Metanephros (tissue), 1 donor: ENCODE data around the gene TBX6. TPM values are rescaled to one million over a fixed set of nuclear protein-coding genes. Genes with fewer than 3 reads are reported as not detected.

Experiments used
- total RNA-seq: library from RNA; depleted of rRNA; stranded (reverse); fragments of >200 nt; gene quantifications from one replicate; pipeline ENCODE4 v1.2.3, GENCODE V29; 2014

The TBX6 gene, protein sequence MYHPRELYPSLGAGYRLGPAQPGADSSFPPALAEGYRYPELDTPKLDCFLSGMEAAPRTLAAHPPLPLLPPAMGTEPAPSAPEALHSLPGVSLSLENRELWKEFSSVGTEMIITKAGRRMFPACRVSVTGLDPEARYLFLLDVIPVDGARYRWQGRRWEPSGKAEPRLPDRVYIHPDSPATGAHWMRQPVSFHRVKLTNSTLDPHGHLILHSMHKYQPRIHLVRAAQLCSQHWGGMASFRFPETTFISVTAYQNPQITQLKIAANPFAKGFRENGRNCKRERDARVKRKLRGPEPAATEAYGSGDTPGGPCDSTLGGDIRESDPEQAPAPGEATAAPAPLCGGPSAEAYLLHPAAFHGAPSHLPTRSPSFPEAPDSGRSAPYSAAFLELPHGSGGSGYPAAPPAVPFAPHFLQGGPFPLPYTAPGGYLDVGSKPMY
- 1.1 TPM for total RNA-seq

DNA sequence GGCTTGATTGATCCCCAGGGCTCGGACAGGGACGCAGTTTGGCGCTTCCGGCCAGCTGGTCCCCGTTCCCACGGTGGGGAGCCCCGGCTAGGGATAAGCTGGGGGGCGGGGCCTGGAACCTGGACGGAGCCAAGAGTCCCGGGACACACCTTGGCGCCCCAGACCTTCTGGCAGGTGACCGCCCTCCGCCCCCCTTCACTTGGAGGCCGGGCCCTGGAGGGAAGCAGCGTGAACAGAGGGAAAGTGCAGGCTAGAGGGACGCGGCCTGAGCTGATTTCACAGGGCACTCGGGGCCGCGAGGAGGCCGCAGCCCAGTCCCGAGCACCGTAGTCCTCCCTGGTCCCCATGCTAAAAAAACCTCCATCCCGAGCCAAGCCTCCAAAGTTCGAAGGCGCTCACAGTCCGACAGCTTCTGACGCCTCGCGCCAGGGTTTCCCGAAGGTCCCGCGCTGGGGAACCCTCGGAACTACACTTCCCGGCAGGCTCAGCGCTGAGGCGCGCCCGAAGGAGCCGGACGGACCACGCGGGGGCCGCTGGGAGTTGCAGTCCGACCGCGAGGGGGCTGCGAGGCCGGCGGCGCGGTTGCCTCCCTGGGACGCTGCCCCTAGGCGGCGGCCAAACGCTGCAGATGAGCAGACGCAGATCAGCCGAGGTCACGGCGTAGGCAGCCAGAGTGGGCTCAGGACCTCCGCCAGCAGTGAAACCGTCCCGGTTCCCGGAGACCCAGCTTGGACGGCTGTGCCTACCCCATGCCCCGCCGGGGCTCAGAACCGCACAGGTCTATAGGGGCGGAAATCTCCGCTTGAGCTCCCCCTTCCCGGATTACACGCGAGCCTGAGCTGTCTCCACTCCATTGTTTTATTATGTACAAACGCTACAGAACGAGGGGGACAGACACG lies at the start of gene TBX6:
Gene TBX6 (minus strand): TSS at position 451 of the 899 bp plus-strand sequence. CDS start 731 bp downstream, outside the sequence.

DNA sequence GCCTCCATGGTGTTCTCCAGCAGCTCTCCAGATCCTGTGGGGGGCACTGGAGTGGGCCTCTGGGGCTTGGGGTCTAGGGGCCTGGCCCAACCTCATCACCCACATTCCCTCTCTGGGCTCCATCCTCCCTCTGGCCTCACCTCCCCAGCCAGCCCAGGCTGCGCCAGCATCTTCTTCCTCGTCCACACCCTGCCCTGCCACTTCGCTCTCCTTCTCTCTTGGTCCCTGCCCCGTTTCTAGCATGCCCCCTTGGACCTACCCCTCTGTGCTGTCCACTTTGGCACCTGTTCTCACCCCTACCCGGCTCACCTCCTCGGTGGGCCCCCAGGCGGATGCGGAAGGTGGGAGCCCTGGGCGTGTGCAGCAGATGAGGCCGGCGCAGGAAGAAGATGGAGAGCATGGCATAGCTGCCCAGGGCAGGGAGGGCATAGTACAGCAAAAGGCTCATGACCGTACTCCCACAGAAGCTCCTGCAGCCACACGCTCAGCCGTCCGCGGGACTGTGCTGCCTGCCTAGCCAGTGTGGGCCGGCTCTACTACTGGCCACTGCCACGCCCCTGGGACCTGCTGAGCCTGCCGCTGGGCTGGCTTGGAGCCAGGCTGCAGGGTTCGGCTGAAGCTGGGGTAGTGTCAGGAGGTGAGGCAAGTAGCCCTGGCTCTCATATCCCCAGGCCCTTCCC lies 21.4 kb upstream of the TBX6 start, which contains the start of gene GDPD3:
Gene GDPD3 (minus strand): TSS at position 507 of the 680 bp plus-strand sequence. CDS start 59 bp downstream, at position 448.

DNA sequence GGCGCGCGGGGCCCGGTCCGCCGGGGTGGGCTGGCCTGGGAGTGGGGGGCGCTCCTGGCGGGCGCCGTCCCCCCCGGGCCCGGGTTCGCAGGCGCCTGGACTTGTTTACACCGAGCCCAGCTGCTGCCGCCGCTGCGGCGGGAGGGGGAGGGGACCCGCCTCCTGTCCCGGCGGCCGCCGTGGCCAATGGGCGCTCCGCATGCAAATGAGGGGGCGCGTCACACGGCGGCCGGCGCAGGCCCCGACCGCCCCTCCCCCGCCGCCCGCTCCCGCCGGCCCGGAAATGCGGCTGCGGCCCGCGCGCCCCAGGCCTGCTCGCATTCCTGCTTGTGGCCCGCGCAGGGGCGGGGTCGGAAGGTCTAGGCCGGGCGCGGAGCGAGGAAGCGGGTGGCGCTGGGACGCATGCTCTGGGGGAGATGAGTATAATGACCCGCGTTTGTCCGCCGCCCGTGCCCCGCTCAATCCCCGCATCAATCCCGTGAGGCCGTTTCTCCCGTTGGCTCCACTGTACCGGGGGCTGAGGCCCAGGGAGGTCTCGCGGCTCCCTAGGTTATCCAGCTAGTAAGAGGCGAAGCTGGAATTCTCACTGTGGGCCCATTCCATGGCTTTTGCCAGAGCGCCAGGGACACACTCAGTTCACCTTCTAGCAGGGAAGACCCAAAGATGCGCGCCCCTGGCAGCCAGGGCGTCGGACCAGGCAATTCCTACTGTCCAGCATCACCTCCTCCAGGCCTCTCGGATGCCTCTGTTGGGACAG lies 4.6 kb upstream of the TBX6 start, which contains the start of gene YPEL3:
Gene YPEL3 (minus strand): TSS at position 109 of the 757 bp plus-strand sequence. CDS start 731 bp downstream, outside the sequence.

DNA sequence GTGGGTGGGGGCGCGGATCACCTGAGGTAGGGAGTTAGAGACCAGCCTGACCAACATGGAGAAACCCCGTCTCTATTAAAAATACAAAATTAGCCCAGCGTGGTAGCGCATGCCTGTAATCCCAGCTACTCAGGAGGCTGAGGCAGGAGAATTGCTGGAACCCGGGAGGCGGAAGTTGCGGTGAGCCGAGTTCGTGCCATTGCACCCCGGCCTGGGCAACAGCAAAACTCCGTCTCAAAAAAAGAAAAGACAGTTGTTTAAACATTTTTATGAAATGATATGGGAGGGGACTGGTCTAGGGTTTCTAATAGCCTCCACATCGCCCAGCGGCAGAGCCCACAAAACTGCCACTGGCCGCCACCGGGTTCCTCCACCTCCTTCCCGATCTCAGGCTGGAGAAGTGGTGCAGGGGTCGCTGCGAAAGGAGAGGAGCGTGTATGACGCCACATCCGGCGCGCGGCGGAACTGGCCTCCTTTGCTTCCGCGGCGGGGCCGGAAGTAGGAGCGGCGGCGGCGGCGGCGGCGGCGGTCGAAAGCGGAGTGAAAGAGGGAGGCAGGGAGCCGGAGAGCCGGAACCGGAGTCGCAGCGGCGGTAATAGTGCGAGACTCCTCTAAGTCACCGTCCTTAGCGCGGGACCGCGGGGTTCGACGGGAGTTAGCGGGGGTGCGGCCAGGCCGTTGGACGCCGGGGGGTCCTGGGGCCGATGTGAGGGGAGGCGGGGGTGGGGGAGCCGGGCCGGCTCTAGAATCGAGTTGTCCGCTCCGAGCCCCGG lies 16.0 kb downstream of the TBX6 start, which contains the start of gene PPP4C:
Gene PPP4C (plus strand): TSS at position 492 of the 773 bp plus-strand sequence. CDS start 384 bp downstream, outside the sequence.

DNA sequence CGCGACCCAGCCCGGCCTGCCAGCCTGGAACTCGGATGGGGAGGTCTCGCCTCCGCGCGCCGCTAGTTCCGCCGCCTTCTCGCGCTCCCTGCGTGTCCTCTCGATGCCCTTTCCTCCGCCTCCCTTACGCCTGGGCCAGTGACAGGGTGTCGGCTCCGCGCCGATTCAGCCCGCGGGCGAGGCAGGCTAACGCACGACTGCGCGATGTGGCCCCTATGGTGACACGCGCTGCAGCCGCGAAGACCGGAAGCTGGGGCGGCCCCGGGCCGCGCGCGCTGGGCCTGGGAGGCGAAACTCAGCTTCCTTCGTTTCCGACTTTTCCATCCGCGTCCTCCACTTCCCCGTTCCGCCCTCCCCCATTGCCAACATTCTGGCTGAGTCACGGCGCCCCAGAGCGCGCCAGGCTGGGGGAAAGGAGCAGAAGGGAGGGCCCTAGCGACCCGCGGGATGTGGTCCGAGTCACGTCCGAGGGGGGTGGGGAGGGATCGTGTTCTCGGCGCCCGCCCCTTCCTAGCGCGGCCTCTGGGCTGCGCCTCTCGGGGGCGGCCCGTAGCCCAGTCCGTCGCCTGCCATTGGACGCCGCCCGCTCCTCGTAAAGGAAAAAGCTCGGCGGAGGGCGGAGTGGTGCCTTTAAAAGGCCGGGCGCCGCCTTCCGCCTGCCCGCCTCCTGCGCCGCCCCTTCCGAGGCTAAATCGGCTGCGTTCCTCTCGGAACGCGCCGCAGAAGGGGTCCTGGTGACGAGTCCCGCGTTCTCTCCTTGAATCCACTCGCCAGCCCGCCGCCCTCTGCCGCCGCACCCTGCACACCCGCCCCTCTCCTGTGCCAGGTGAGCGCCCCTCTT lies 26.4 kb downstream of the TBX6 start, which contains the start of gene ALDOA:
Gene ALDOA (plus strand): TSS at position 659 of the 841 bp plus-strand sequence. CDS start 1,138 bp downstream, outside the sequence.

Other genes with a start within 250 kb of the TBX6 start
- 83.4 TPM for gene CDIPT, start 228.7 kb downstream of the TBX6 start, total RNA-seq
- gene SEZ6L2, start 192.4 kb downstream of the TBX6 start, total RNA-seq, result 17.3 TPM
- 1.3 TPM for gene ASPHD1, start 191.4 kb downstream of the TBX6 start, total RNA-seq
- gene KCTD13, start 165.7 kb downstream of the TBX6 start, total RNA-seq, result 12.8 TPM
- 54.5 TPM for gene TMEM219, start 129.8 kb downstream of the TBX6 start, total RNA-seq
- 47.5 TPM for gene TAOK2, start 118.1 kb downstream of the TBX6 start, total RNA-seq
- 19.3 TPM for gene HIRIP3, start 96.3 kb downstream of the TBX6 start, total RNA-seq
- gene INO80E, start 95.7 kb downstream of the TBX6 start, total RNA-seq, result 37.4 TPM
- gene DOC2A, start 80.9 kb downstream of the TBX6 start, total RNA-seq, result 1.9 TPM
- not detected for gene C16orf92, start 68.7 kb downstream of the TBX6 start, total RNA-seq
- 1.5 TPM for gene TLCD3B, start 60.7 kb downstream of the TBX6 start, total RNA-seq
- 850 TPM for gene ALDOA, start 26.2 kb downstream of the TBX6 start, total RNA-seq
- 92.4 TPM for gene PPP4C, start 15.9 kb downstream of the TBX6 start, total RNA-seq
- gene YPEL3, start 4.3 kb upstream of the TBX6 start, total RNA-seq, result 56.3 TPM
- gene GDPD3, start 21.6 kb upstream of the TBX6 start, total RNA-seq, result 4.7 TPM
- 31.2 TPM for gene MAPK3, start 31.3 kb upstream of the TBX6 start, total RNA-seq
- gene CORO1A, start 91.7 kb upstream of the TBX6 start, total RNA-seq, result 30.8 TPM
- gene BOLA2B, start 101.7 kb upstream of the TBX6 start, total RNA-seq, result 11.4 TPM
- gene SLX1A, start 102.0 kb upstream of the TBX6 start, total RNA-seq, result 11.6 TPM
- gene SULT1A3, start 107.3 kb upstream of the TBX6 start, total RNA-seq, result 11.6 TPM
- gene NPIPB13, start 156.6 kb upstream of the TBX6 start, total RNA-seq, result 4.5 TPM